Measurements from ENCODE around the gene PTGR2.

DNA sequence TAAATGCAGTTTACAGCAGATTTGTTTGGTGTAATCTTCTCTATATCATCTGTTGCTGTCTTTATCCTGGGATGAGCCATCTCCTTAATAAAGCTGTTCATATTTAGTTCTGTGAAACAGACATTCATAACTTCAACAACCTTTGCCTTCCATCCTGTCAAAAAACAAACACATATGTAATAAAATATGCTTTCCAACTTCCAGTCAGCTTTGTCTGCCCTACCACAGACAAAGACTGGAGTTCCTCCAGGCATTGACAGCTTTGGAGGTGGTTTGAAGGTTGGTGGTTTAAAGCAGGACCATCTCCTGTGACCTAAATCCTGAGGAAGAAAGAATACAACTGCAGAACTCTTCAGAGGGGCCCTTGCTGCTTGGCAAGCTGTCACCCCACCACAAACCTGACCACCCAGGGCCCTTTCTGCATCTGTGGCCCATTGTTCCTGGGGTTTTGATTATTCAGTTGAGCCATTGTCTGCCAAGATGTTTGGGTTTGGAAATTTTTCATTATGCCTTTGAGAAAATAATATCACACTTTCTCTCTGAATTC lies 28.2 kb upstream of the PTGR2 start:
- no peak for TF ChIP-seq CTCF (IDR thresholded peaks at IDR 0.05)
- TF ChIP-seq POLR2A (IDR thresholded peaks at IDR 0.05): no peak
- TF ChIP-seq EP300 (IDR thresholded peaks at IDR 0.05): no peak
